ENCODE measurements around the gene KCTD5.

Gene KCTD5

DNA sequence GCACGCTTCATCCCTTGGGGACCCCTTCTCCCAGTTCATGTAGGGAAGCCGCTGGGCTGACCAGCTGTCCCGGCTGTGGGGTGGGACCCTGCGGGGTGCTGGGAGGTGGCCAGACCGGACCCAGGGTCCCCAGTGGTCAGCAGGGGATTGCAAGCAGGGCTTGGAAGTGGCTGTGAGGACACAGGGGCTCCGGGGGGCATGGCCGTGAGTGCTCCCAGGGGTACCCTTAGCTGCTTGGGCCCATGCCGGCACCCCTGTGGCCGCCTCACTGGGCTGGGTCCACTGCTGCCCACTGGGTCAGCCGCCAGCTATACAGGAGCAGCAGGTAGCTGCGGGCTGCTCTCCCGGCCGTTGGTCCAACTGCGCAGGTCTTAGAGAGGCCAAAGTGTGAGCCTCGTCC is 18.9 kb downstream of the KCTD5 start:
- Histone ChIP-seq H3K56ac (ENCODE audit: low read length) (no peak overlapping the region), H3K36me3 (ENCODE audit: control insufficient read depth, insufficient read depth, low read length) (peaks cover 6% of the 10 kb centered on the region), H2AK5ac (ENCODE audit: low read length) (no peak overlapping the region), H3K23ac (ENCODE audit: low read length) (no peak overlapping the region), H3K4ac (ENCODE audit: low read depth, low read length) (no peak overlapping the region), H3K4me3 (ENCODE audit: low read length) (no peak overlapping the region), H4K8ac (ENCODE audit: low read depth, low read length) (no peak overlapping the region), H2BK5ac (ENCODE audit: low read length) (no peak overlapping the region), H3K79me2 (ENCODE audit: control insufficient read depth, insufficient read depth, low read length) (no peaks in the 10 kb centered on the region), H3K4me2 (ENCODE audit: low read length) (no peak overlapping the region), H2BK15ac (replicated peaks; ENCODE audit: low read depth) (no peak overlapping the region), H3K79me1 (ENCODE audit: low read length) (no peaks in the 10 kb centered on the region), H2BK120ac (ENCODE audit: low read depth, low read length) (no peak overlapping the region), H3K27me3 (ENCODE audit: insufficient read depth, low read length, poor library complexity) (no peaks in the 10 kb centered on the region), H4K5ac (ENCODE audit: low read length) (no peak overlapping the region), H3K27ac (ENCODE audit: low read depth, low read length) (no peak overlapping the region), H3K18ac (ENCODE audit: low read length) (no peak overlapping the region), H3K9ac (ENCODE audit: low read length) (no peak overlapping the region), H3K4me1 (ENCODE audit: control insufficient read depth, low read depth, low read length) (no peaks in the 10 kb centered on the region)
- DNase-seq, result no peak
- no CpG with 5 or more reads among the region's 15 CpGs for WGBS (ENCODE audit: extremely low coverage, insufficient coverage, low lambda C conversion rate)

DNA sequence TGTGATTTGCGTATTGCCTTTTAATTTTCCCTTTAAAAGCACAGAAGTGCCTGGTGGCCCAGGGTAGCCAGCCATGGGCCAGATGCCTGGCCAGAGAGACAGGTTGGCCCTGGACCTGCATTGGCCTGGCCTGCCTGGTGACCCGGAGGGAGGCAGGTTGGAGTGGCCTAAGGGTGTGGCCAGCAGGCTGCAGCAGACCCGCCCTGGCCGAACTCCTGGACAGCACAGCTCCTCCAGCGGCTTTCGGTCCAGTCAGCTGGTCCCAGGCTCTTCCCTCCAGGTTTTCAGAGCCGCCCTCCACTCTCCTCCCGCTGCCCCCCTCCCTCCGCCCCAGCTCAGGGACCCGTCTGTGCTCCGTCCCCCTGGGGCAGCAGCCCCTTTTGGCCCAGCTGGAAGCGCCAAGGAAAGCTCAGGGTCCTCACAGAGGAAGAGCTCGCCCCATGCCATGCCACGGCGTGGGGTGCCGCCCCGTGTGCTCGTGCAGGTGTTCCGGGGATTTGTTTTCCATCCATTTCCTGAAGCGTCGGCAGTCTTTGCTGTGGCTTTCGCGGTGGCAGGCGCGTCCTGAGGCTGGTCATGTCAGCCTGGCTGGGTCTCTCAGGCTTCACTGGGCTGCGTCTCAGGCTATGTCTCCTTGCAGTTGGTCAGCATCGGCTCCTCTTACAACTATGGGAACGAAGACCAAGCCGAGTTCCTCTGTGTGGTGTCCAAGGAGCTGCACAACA is 19.6 kb downstream of the KCTD5 start:
- Histone ChIP-seq H3K4me3 (ENCODE audit: low read length) (no peak overlapping the region), H3K27ac (ENCODE audit: low read depth, low read length) (no peak overlapping the region), H3K18ac (ENCODE audit: low read length) (no peak overlapping the region), H2BK15ac (replicated peaks; ENCODE audit: low read depth) (no peak overlapping the region), H3K23ac (ENCODE audit: low read length) (no peak overlapping the region), H4K8ac (ENCODE audit: low read depth, low read length) (no peak overlapping the region), H4K5ac (ENCODE audit: low read length) (no peak overlapping the region), H3K79me1 (ENCODE audit: low read length) (no peaks in the 10 kb centered on the region), H3K4me1 (ENCODE audit: control insufficient read depth, low read depth, low read length) (no peaks in the 10 kb centered on the region), H3K79me2 (ENCODE audit: control insufficient read depth, insufficient read depth, low read length) (no peaks in the 10 kb centered on the region), H3K27me3 (ENCODE audit: insufficient read depth, low read length, poor library complexity) (no peaks in the 10 kb centered on the region), H3K4me2 (ENCODE audit: low read length) (no peak overlapping the region), H2BK120ac (ENCODE audit: low read depth, low read length) (no peak overlapping the region), H3K36me3 (ENCODE audit: control insufficient read depth, insufficient read depth, low read length) (peaks cover 6% of the 10 kb centered on the region), H3K4ac (ENCODE audit: low read depth, low read length) (no peak overlapping the region), H2AK5ac (ENCODE audit: low read length) (no peak overlapping the region), H3K9ac (ENCODE audit: low read length) (no peak overlapping the region), H2BK5ac (ENCODE audit: low read length) (no peak overlapping the region), H3K56ac (ENCODE audit: low read length) (no peak overlapping the region)
- no CpG with 5 or more reads among the region's 29 CpGs for WGBS (ENCODE audit: extremely low coverage, insufficient coverage, low lambda C conversion rate)
- DNase-seq, result no peak

DNA sequence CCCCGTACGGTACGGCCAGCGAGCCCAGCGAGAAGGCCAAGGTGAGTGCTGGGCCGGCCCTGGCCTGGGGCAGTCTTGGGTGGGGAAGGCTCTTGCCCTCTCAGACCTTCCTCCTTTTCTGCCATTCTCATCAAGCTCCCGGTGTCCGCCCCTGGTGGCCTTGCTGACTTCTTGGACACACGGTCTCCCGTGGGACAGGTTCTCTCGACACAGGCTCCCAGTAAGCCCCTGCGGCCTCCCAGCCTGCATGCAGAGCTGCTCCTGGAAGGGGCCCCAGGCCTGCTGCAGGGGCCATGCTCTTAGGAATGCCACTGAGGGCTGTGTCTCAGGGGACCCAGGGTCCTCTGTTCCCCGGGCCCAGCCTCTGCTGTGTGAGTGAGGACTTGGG is 20.1 kb downstream of the KCTD5 start:
- no peak overlapping the region for H3K23ac ChIP-seq (ENCODE audit: low read length)
- H3K36me3 ChIP-seq (ENCODE audit: control insufficient read depth, insufficient read depth, low read length), result peaks cover 8% of the 10 kb centered on the region
- H2BK5ac ChIP-seq (ENCODE audit: low read length), result no peak overlapping the region
- H4K5ac ChIP-seq (ENCODE audit: low read length), result no peak overlapping the region
- no peak overlapping the region for H3K18ac ChIP-seq (ENCODE audit: low read length)
- WGBS (ENCODE audit: extremely low coverage, insufficient coverage, low lambda C conversion rate), result no CpG with 5 or more reads among the region's 13 CpGs
- no peak overlapping the region for H3K4me3 ChIP-seq (ENCODE audit: low read length)
- H3K9ac ChIP-seq (ENCODE audit: low read length), result no peak overlapping the region
- H2BK120ac ChIP-seq (ENCODE audit: low read depth, low read length), result no peak overlapping the region
- H2AK5ac ChIP-seq (ENCODE audit: low read length), result no peak overlapping the region
- DNase-seq, result no peak
- no peak overlapping the region for H3K27ac ChIP-seq (ENCODE audit: low read depth, low read length)
- H4K8ac ChIP-seq (ENCODE audit: low read depth, low read length), result no peak overlapping the region
- H3K79me2 ChIP-seq (ENCODE audit: control insufficient read depth, insufficient read depth, low read length), result no peaks in the 10 kb centered on the region
- H3K4me2 ChIP-seq (ENCODE audit: low read length), result no peak overlapping the region
- no peaks in the 10 kb centered on the region for H3K27me3 ChIP-seq (ENCODE audit: insufficient read depth, low read length, poor library complexity)
- no peaks in the 10 kb centered on the region for H3K79me1 ChIP-seq (ENCODE audit: low read length)
- no peaks in the 10 kb centered on the region for H3K4me1 ChIP-seq (ENCODE audit: control insufficient read depth, low read depth, low read length)
- H3K4ac ChIP-seq (ENCODE audit: low read depth, low read length), result no peak overlapping the region
- H2BK15ac ChIP-seq (replicated peaks; ENCODE audit: low read depth), result no peak overlapping the region
- no peak overlapping the region for H3K56ac ChIP-seq (ENCODE audit: low read length)

DNA sequence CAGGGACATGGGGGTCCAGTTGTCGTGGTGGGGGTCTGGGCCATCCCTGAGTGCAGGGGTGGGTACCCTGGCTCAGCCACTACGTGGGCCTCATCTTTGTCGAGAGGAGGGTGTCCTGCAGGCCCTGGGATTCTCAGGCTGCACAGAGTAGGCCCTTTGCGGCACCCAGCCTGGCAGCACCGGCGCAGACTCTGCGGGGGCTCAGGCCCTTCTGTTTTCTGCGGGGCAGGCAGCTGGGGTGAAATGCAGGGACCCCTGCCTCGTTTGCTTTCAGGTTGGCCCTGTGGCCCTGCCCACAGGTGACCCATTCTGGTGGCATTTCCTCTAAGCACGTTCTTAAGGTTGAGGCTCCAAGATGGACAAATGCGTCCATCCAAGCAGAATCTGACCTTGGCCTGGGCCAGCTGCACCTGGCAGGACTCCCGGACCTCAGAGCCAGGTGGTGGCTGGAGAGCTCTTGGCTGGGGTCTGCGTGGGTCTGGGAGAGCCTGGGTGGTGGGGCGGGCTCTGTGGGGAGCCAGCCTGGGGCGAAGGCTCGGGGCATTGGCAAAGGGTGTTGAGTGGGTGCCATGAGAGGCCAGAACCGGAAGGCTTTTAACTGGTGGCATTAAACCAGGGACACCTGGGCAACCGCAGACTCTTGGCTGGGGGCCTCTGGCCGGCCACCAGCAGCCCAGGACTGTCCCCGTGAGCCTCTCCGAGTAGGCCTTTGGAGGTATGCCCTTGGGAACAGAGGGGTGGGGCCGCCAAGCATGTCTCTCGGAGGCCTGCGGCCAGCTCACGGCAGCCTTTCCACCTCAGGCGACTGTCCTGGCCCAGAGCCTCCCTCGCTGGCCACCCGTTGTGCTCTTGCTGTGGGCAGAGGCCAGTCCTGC is 20.8 kb downstream of the KCTD5 start:
- WGBS (ENCODE audit: extremely low coverage, insufficient coverage, low lambda C conversion rate), result no CpG with 5 or more reads among the region's 28 CpGs
- no peak overlapping the region for H3K56ac ChIP-seq (ENCODE audit: low read length)
- H3K4ac ChIP-seq (ENCODE audit: low read depth, low read length), result no peak overlapping the region
- H3K4me2 ChIP-seq (ENCODE audit: low read length), result no peak overlapping the region
- no peak overlapping the region for H3K18ac ChIP-seq (ENCODE audit: low read length)
- no peaks in the 10 kb centered on the region for H3K4me1 ChIP-seq (ENCODE audit: control insufficient read depth, low read depth, low read length)
- H3K9ac ChIP-seq (ENCODE audit: low read length), result no peak overlapping the region
- no peak overlapping the region for H4K5ac ChIP-seq (ENCODE audit: low read length)
- H4K8ac ChIP-seq (ENCODE audit: low read depth, low read length), result no peak overlapping the region
- H2BK15ac ChIP-seq (replicated peaks; ENCODE audit: low read depth), result no peak overlapping the region
- H3K27ac ChIP-seq (ENCODE audit: low read depth, low read length), result no peak overlapping the region
- H3K79me2 ChIP-seq (ENCODE audit: control insufficient read depth, insufficient read depth, low read length), result no peaks in the 10 kb centered on the region
- no peaks in the 10 kb centered on the region for H3K79me1 ChIP-seq (ENCODE audit: low read length)
- H3K23ac ChIP-seq (ENCODE audit: low read length), result no peak overlapping the region
- no peak for DNase-seq
- no peak overlapping the region for H2BK120ac ChIP-seq (ENCODE audit: low read depth, low read length)
- no peak overlapping the region for H3K4me3 ChIP-seq (ENCODE audit: low read length)
- no peaks in the 10 kb centered on the region for H3K27me3 ChIP-seq (ENCODE audit: insufficient read depth, low read length, poor library complexity)
- no peak overlapping the region for H2AK5ac ChIP-seq (ENCODE audit: low read length)
- H3K36me3 ChIP-seq (ENCODE audit: control insufficient read depth, insufficient read depth, low read length), result peaks cover 8% of the 10 kb centered on the region
- H2BK5ac ChIP-seq (ENCODE audit: low read length), result no peak overlapping the region

DNA sequence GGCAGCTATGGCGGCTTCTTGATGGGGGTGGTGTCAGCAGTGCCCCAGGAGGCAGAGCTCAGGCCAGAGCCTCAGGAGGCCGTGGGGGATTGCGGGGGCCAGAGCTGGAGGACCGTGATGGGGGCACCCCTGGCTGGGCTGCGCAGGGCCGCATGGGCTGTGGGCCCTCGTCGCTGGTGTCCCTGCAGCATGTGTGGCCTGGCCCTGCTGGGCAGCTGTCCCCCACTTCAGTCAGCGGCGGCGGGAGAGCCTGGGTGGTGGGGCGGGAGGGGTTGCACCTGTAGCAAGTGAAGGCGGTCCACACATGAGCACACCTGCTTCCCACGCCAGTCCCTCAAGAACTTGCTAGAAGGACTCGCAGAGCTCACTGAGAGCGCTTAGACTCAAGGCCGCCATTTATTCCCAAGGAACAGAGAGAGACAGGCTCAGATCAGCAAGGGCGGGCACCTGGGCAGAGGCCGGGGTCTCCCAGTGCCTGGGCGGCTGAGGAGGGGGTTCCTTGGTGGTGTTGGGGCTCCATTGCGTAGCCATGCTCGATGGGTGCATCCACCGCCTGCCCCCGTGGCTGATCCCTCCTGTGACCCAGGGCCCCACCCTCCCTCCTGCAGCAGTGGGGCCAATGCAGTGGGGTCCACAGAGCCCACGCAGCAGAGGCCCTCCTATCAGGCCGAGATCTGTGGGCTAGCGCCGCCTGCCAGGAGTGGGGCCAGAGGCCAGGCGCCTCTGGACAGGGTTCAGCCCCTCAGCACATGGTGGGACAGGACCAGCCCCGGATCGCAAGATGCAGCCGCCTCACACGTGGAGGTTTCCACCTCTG is 22.1 kb downstream of the KCTD5 start:
- no peak overlapping the region for H2BK5ac ChIP-seq (ENCODE audit: low read length)
- no peak overlapping the region for H2AK5ac ChIP-seq (ENCODE audit: low read length)
- no peak for DNase-seq
- H3K27ac ChIP-seq (ENCODE audit: low read depth, low read length), result no peak overlapping the region
- no peak overlapping the region for H2BK15ac ChIP-seq (replicated peaks; ENCODE audit: low read depth)
- H3K18ac ChIP-seq (ENCODE audit: low read length), result no peak overlapping the region
- no peak overlapping the region for H3K4ac ChIP-seq (ENCODE audit: low read depth, low read length)
- H3K27me3 ChIP-seq (ENCODE audit: insufficient read depth, low read length, poor library complexity), result no peaks in the 10 kb centered on the region
- no peak overlapping the region for H2BK120ac ChIP-seq (ENCODE audit: low read depth, low read length)
- H3K36me3 ChIP-seq (ENCODE audit: control insufficient read depth, insufficient read depth, low read length), result peaks cover 7% of the 10 kb centered on the region
- no CpG with 5 or more reads among the region's 33 CpGs for WGBS (ENCODE audit: extremely low coverage, insufficient coverage, low lambda C conversion rate)
- H3K79me2 ChIP-seq (ENCODE audit: control insufficient read depth, insufficient read depth, low read length), result no peaks in the 10 kb centered on the region
- no peaks in the 10 kb centered on the region for H3K79me1 ChIP-seq (ENCODE audit: low read length)
- no peaks in the 10 kb centered on the region for H3K4me1 ChIP-seq (ENCODE audit: control insufficient read depth, low read depth, low read length)
- no peak overlapping the region for H3K56ac ChIP-seq (ENCODE audit: low read length)
- H3K23ac ChIP-seq (ENCODE audit: low read length), result no peak overlapping the region
- H4K5ac ChIP-seq (ENCODE audit: low read length), result no peak overlapping the region
- H3K4me2 ChIP-seq (ENCODE audit: low read length), result no peak overlapping the region
- H3K4me3 ChIP-seq (ENCODE audit: low read length), result no peak overlapping the region
- H4K8ac ChIP-seq (ENCODE audit: low read depth, low read length), result no peak overlapping the region
- no peak overlapping the region for H3K9ac ChIP-seq (ENCODE audit: low read length)
